Neural cell (in vitro differentiated cells): ENCODE results near the gene CATSPERE. TPM values are rescaled to one million over a fixed set of nuclear protein-coding genes. Genes with fewer than 3 reads are reported as not detected.

Experiments used
- H2AFZ ChIP-seq: fragments of 200-600, 300-800 bp; sonication (generic), shearing (Covaris generic); 2 replicates; pipeline ENCODE4 v1.6.0; 2014; ENCODE audit warnings: low read depth, mild to moderate bottlenecking, antibody characterized with exemption, low read length, moderate library complexity
- H3F3A ChIP-seq: fragments of 200-600 bp; shearing (Covaris generic); 2 replicates; pipeline ENCODE4 v1.6.1; 2016; ENCODE audit warnings: mild to moderate bottlenecking, moderate library complexity, mixed read lengths, antibody characterized with exemption, low read length; ENCODE audit not compliant: insufficient read depth, poor library complexity, severe bottlenecking
- H3K27ac ChIP-seq: fragments of 200-600, 300-800 bp; sonication (generic), shearing (Covaris generic); 2 replicates; pipeline ENCODE4 v1.5.1; 2014; ENCODE audit warnings: mild to moderate bottlenecking, low read length, moderate library complexity
- H3K27me3 ChIP-seq: fragments of 300-800, 200-600 bp; sonication (generic), shearing (Covaris generic); 2 replicates; pipeline ENCODE4 v1.6.0; 2014; ENCODE audit warnings: mild to moderate bottlenecking, low read depth, low read length, moderate library complexity; ENCODE audit not compliant: insufficient read depth
- H3K36me3 ChIP-seq: fragments of 300-800, 200-600 bp; sonication (generic), shearing (Covaris generic); 2 replicates; pipeline ENCODE4 v1.5.1; 2014; ENCODE audit warnings: mild to moderate bottlenecking, antibody characterized with exemption, low read length, moderate library complexity; ENCODE audit not compliant: insufficient read depth
- H3K4me2 ChIP-seq: fragments of 300-800, 200-600 bp; sonication (generic), shearing (Covaris generic); 2 replicates; pipeline ENCODE4 v1.6.0; 2014; ENCODE audit warnings: mild to moderate bottlenecking, low read length
- H3K4me3 ChIP-seq: fragments of 300-800, 200-600 bp; sonication (generic), shearing (Covaris generic); 2 replicates; pipeline ENCODE4 v1.5.1; 2014; ENCODE audit warnings: mild to moderate bottlenecking, low read length, moderate library complexity
- H3K79me2 ChIP-seq: fragments of 200-600 bp; shearing (Covaris generic); replicated peaks from 2 replicates; pipeline ENCODE4 v1.6.0; 2014; ENCODE audit warnings: mild to moderate bottlenecking, low read length, moderate library complexity; ENCODE audit not compliant: insufficient read depth
- H3K9ac ChIP-seq: fragments of 300-800, 200-600 bp; sonication (generic), shearing (Covaris generic); 2 replicates; pipeline ENCODE4 v1.6.1; 2016; ENCODE audit warnings: mild to moderate bottlenecking, low read length, mixed read lengths
- H3K9me2 ChIP-seq: fragments of 200-600 bp; shearing (Covaris generic); 2 replicates; pipeline ENCODE4 v1.6.1; 2016; ENCODE audit warnings: mild to moderate bottlenecking, low read length, mixed read lengths; ENCODE audit not compliant: insufficient read depth
- H3K9me3 ChIP-seq: fragments of 200-600, 300-800 bp; sonication (generic), shearing (Covaris generic); 2 replicates; pipeline ENCODE4 v1.6.1; 2016; ENCODE audit warnings: mild to moderate bottlenecking, mixed run types, low read length, moderate library complexity, mixed read lengths
- H4K20me1 ChIP-seq: fragments of 200-600 bp; shearing (Covaris generic); 2 replicates; pipeline ENCODE4 v1.6.1; 2016; ENCODE audit warnings: mild to moderate bottlenecking, mixed run types; ENCODE audit not compliant: insufficient read depth
- CTCF ChIP-seq: fragments of 450-650 bp; IDR thresholded peaks from 2 replicates; pipeline ENCODE4 v1.5.1; 2014; ENCODE audit warnings: antibody characterized with exemption, mild to moderate bottlenecking, moderate library complexity; ENCODE audit not compliant: poor library complexity, severe bottlenecking
- EP300 ChIP-seq: fragments of 450-650 bp; conservative IDR thresholded peaks from 2 replicates; pipeline ENCODE4 v1.6.1; 2014; ENCODE audit warnings: antibody characterized with exemption, mild to moderate bottlenecking, moderate library complexity; ENCODE audit not compliant: poor library complexity, severe bottlenecking
- EZH2 ChIP-seq: fragments of 200-600, 300-800 bp; shearing (Covaris generic), sonication (generic); IDR thresholded peaks from 2 replicates; pipeline ENCODE4 v1.6.1; 2014; ENCODE audit warnings: antibody characterized with exemption, low read length, borderline replicate concordance, mild to moderate bottlenecking; ENCODE audit not compliant: insufficient read depth, poor library complexity, severe bottlenecking
- MXI1 ChIP-seq: fragments of 450-650 bp; conservative IDR thresholded peaks from 2 replicates; pipeline ENCODE4 v1.6.1; 2014; ENCODE audit warnings: antibody characterized with exemption, mild to moderate bottlenecking; ENCODE audit not compliant: poor library complexity, severe bottlenecking
- POLR2AphosphoS5 ChIP-seq: IDR thresholded peaks from 2 replicates; pipeline ENCODE4 v1.6.1; 2012
- RAD21 ChIP-seq: fragments of 450-650 bp; conservative IDR thresholded peaks from 2 replicates; pipeline ENCODE4 v1.6.1; 2014; ENCODE audit warnings: antibody characterized with exemption, mild to moderate bottlenecking, moderate library complexity
- REST ChIP-seq: IDR thresholded peaks from 2 replicates; pipeline ENCODE4 v1.6.1; 2012; ENCODE audit warnings: borderline replicate concordance
- SMC3 ChIP-seq: fragments of 450-650 bp; conservative IDR thresholded peaks from 2 replicates; pipeline ENCODE4 v1.6.1; 2014; ENCODE audit warnings: antibody characterized with exemption, mild to moderate bottlenecking, moderate library complexity; ENCODE audit not compliant: poor library complexity
- TAF1 ChIP-seq: IDR thresholded peaks from 2 replicates; pipeline ENCODE4 v1.6.1; 2012; ENCODE audit warnings: low read depth
- polyA plus RNA-seq: library from polyadenylated mRNA; depleted of rRNA; stranded (reverse); fragments of >200 nt; gene quantifications from 2 replicates; pipeline ENCODE4 v1.2.3, GENCODE V29; 2014

The CATSPERE gene
- polyA plus RNA-seq, 1 donor from 2014 or later: 5.6 TPM

- Histone ChIP-seq H2AFZ (no peak overlapping the region), H3K36me3 (no peaks in the 10 kb centered on the region), H4K20me1 (no peaks in the 10 kb centered on the region), H3K9me3 (no peaks in the 10 kb centered on the region), H3F3A (no peaks in the 10 kb centered on the region), H3K27ac (no peak overlapping the region), H3K4me2 (no peak overlapping the region), H3K27me3 (no peaks in the 10 kb centered on the region), H3K9me2 (no peaks in the 10 kb centered on the region), H3K4me3 (no peak overlapping the region), H3K9ac (no peak overlapping the region), H3K79me2 (no peaks in the 10 kb centered on the region)
- TF ChIP-seq POLR2AphosphoS5 (no peak), EP300 (no peak), MXI1 (no peak), RAD21 (no peak), CTCF (no peak), EZH2 (no peak), SMC3 (no peak), REST (no peak), TAF1 (no peak)
Measured at GRCh38 chr1:244601336-244601735, 140.3 kb downstream of the CATSPERE start.

GRCh38 chr1:244603498-244603897, 142.4 kb downstream of the CATSPERE start:
- TF ChIP-seq TAF1 (no peak), SMC3 (peak; percentile 86), EP300 (no peak), RAD21 (peak; percentile 87), CTCF (peak; percentile 85), EZH2 (no peak), POLR2AphosphoS5 (no peak)
- Histone ChIP-seq H2AFZ (no peak overlapping the region), H3K9me2 (no peaks in the 10 kb centered on the region), H3K9me3 (no peaks in the 10 kb centered on the region), H3K27ac (no peak overlapping the region), H3F3A (no peaks in the 10 kb centered on the region), H3K36me3 (no peaks in the 10 kb centered on the region), H3K4me2 (no peak overlapping the region), H3K79me2 (no peaks in the 10 kb centered on the region), H3K4me3 (no peak overlapping the region), H3K27me3 (no peaks in the 10 kb centered on the region), H4K20me1 (no peaks in the 10 kb centered on the region), H3K9ac (no peak overlapping the region)
